HFF-Myc (cell line): Measurements from ENCODE around the gene NCOA5.

Experiments
- DNase-seq: peaks from one replicate; pipeline ENCODE4 v3.0.0-alpha.2; 2011; ENCODE audit warnings: low read depth; ENCODE audit errors: extremely low read depth
- H3K4me3 ChIP-seq: replicated peaks from 2 replicates; pipeline ENCODE4 v1.5.1; 2011; ENCODE audit warnings: low read depth, mild to moderate bottlenecking, control low read depth, low read length
- CTCF ChIP-seq: IDR thresholded peaks from 2 replicates; pipeline ENCODE4 v1.5.1; 2012; ENCODE audit warnings: mild to moderate bottlenecking, low read depth, low read length, control low read depth; ENCODE audit errors: missing control alignments

NCOA5 gene

DNA sequence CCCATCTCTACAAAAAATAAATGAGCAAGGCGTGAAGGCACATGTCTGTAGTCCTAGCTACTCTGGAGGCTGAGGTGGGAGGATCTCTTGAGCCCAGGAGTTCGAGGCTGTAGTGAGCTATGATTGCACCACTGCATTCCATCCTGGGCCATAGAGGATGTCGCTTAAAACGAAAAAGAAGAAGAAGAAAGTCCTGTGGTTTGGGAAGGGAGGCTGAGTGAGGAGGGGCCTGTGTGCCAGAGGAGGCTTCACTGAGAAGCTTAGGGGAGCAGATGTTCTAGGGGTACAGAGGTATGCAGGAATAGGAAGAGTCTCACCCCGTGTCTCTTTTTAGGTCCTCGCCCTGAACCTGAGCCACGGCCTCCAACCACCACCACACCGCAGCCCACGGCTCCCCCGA is 76.8 kb downstream of the NCOA5 start:
- TF ChIP-seq CTCF = no peak
- no peak overlapping the region for H3K4me3 ChIP-seq
- DNase-seq = no peak

GRCh38 chr20:46011631-46012482 is 77.9 kb downstream of the NCOA5 start:
- peak; percentile 33 for DNase-seq
- peak; percentile 64 for TF ChIP-seq CTCF
- H3K4me3 ChIP-seq = no peak overlapping the region
